HCT116 (cell line): Measurements from ENCODE around the gene SPA17. TPM values are rescaled to one million over a fixed set of nuclear protein-coding genes. Genes with fewer than 3 reads are reported as not detected.

ENCODE experiments used
- ATAC-seq: fragments of 200-7000 bp; cut with Tn5 transposase; 2 replicates; pipeline ENCODE4 v1.9.1; 2020; ENCODE audit warnings: mild to moderate bottlenecking, moderate library complexity
- BruUV-seq: library from RNA; stranded (reverse); fragments of 400-500 nt; replicated peaks from 2 replicates; lab custom pipeline; 2021; lab: Mats Ljungman, UMichigan
- CTCF ChIA-PET: fragments of 300-600 bp; sonication (Branson Sonifier 250); formaldehyde crosslinking; loops from one replicate; lab custom pipeline; 2021; ENCODE audit warnings: antibody characterized with exemption; lab: Charles Lee
- POLR2A ChIA-PET: fragments of 300-600, 350-600 bp; sonication (Branson Sonifier 250); formaldehyde crosslinking; loops from one replicate; lab custom pipeline; 2021; ENCODE audit warnings: antibody characterized with exemption; lab: Charles Lee
- RAD21 ChIA-PET, 2 experiments: fragments of 300-600 bp; sonication (Branson Sonifier 250); formaldehyde crosslinking; loops; one replicate each; lab custom pipeline; 2023; ENCODE audit warnings: low total read pairs in 2 of 2; ENCODE audit not compliant: uncharacterized antibody in 2 of 2, unreplicated experiment in 2 of 2, low non-redundant PET in 1 of 2; lab: Charles Lee
- DNase-seq: peaks from one replicate; pipeline ENCODE4 v3.0.0-alpha.2; 2010; ENCODE audit warnings: low read depth, low spot score
- H2AFZ ChIP-seq: fragments of 200-600 bp; shearing (Covaris generic), sonication (generic); 2 replicates; pipeline ENCODE4 v1.6.1; 2017; ENCODE audit warnings: low read depth, mixed run types, mixed read lengths, antibody characterized with exemption, low read length; ENCODE audit not compliant: poor library complexity, severe bottlenecking
- H3K27ac ChIP-seq: 2 replicates; pipeline ENCODE4 v1.5.1; 2012; ENCODE audit warnings: low read depth, low read length
- H3K27me3 ChIP-seq: fragments of 200-600 bp; sonication (generic); 2 replicates; pipeline ENCODE4 v1.6.1; 2016; ENCODE audit warnings: mixed run types, low read length, mixed read lengths; ENCODE audit not compliant: insufficient read depth
- H3K36me3 ChIP-seq, 2 experiments: fragments of 200-500 bp in 1 of 2; fragments of 200-600 bp in 1 of 2; sonication (Bioruptor generic) in 1 of 2; sonication (generic) in 1 of 2; 2 replicates each; pipeline versions ENCODE4 v1.5.1 to v1.6.1; 2014 to 2016; ENCODE audit warnings: low read length in 2 of 2, inconsistent platforms in 1 of 2, mixed read lengths in 1 of 2, mixed run types in 1 of 2; ENCODE audit not compliant: insufficient read depth in 2 of 2, control insufficient read depth in 1 of 2
- H3K4me1 ChIP-seq, 2 experiments: fragments of 200-600 bp in 1 of 2; sonication (generic) in 1 of 2; 2 replicates each; pipeline versions ENCODE4 v1.5.1 to v1.6.1; 2012 to 2017; ENCODE audit warnings: low read length in 2 of 2, inconsistent platforms in 1 of 2, mild to moderate bottlenecking in 1 of 2, mixed read lengths in 1 of 2, mixed run types in 1 of 2, moderate library complexity in 1 of 2; ENCODE audit not compliant: insufficient read depth in 2 of 2, control insufficient read depth in 1 of 2
- H3K4me2 ChIP-seq: fragments of 200-600 bp; sonication (generic); 2 replicates; pipeline ENCODE4 v1.6.1; 2017; ENCODE audit warnings: mixed run types, low read length, mixed read lengths
- H3K4me3 ChIP-seq, 2 experiments: fragments of 200-600 bp in 1 of 2; sonication (generic) in 1 of 2; replicated peaks in 1 of 2; 2 replicates each; pipeline ENCODE4 v1.5.1; 2011 to 2016; ENCODE audit warnings: low read length in 2 of 2, control low read depth in 1 of 2, low read depth in 1 of 2, mild to moderate bottlenecking in 1 of 2, mixed read lengths in 1 of 2, mixed run types in 1 of 2
- H3K79me2 ChIP-seq: fragments of 200-600 bp; sonication (generic); 2 replicates; pipeline ENCODE4 v1.6.1; 2017; ENCODE audit warnings: mild to moderate bottlenecking, mixed run types, low read length, moderate library complexity, mixed read lengths; ENCODE audit not compliant: insufficient read depth
- H3K9ac ChIP-seq: fragments of 200-600 bp; sonication (generic); 2 replicates; pipeline ENCODE4 v1.6.1; 2016; ENCODE audit warnings: low read length, mixed read lengths
- H3K9me2 ChIP-seq: fragments of 200-600 bp; sonication (generic), shearing (Covaris generic); 2 replicates; pipeline ENCODE4 v1.6.1; 2017; ENCODE audit warnings: mixed run types, mild to moderate bottlenecking, moderate library complexity; ENCODE audit not compliant: insufficient read depth
- H3K9me3 ChIP-seq, 2 experiments: fragments of 200-500 bp in 1 of 2; fragments of 200-600 bp in 1 of 2; sonication (Bioruptor generic) in 1 of 2; sonication (generic) in 1 of 2; 2 replicates each; pipeline ENCODE4 v1.6.1; 2014 to 2017; ENCODE audit warnings: low read length in 2 of 2, mixed read lengths in 2 of 2, inconsistent platforms in 1 of 2, low read depth in 1 of 2, mild to moderate bottlenecking in 1 of 2, mixed run types in 1 of 2, moderate library complexity in 1 of 2; ENCODE audit not compliant: control insufficient read depth in 1 of 2, insufficient read depth in 1 of 2
- H4K20me1 ChIP-seq: fragments of 200-600 bp; sonication (generic), shearing (Covaris generic); 2 replicates; pipeline ENCODE4 v1.6.1; 2017; ENCODE audit warnings: mixed run types, mild to moderate bottlenecking, moderate library complexity; ENCODE audit not compliant: insufficient read depth
- FOSL1 ChIP-seq: IDR thresholded peaks from 2 replicates; pipeline ENCODE4 v1.6.1; 2012; ENCODE audit warnings: low read depth
- intact Hi-C: fragments of 100-400 bp; cut with micrococcal nuclease; formaldehyde crosslinking; loops from 2 replicates; pipeline ENCODE4 v1.10.0; 2022
- total RNA-seq: library from RNA; stranded (reverse); gene quantifications from one replicate; pipeline ENCODE4 v1.2.1, GENCODE V29; 2021; ENCODE audit not compliant: unreplicated experiment
- TF ChIP-seq, protein P1 (sequence below), 3 experiments: fragments of 200-600 bp in 1 of 3; sonication (generic) in 1 of 3; IDR thresholded peaks in 2 of 3; conservative IDR thresholded peaks in 1 of 3; 2 replicates each; pipeline ENCODE4 v1.5.1; 2012 to 2017; ENCODE audit warnings: low read depth in 2 of 3, low read length in 2 of 3, antibody characterized with exemption in 1 of 3, borderline replicate concordance in 1 of 3, control low read depth in 1 of 3, mild to moderate bottlenecking in 1 of 3, mixed read lengths in 1 of 3, mixed run types in 1 of 3, moderate library complexity in 1 of 3; ENCODE audit not compliant: insufficient read depth in 1 of 3

The SPA17 gene
- total RNA-seq, 1 experiment from 2014 or later = 12.9 TPM

GRCh38 chr11:124745835-124746620 lies 72.3 kb downstream of the SPA17 start:
- Histone ChIP-seq H3K36me3 (no peaks in the 10 kb centered on the region), H3K9me2 (no peaks in the 10 kb centered on the region), H3K4me2 (peak overlapping the region; percentile 98), H3K4me1 (peaks cover 10 to 37% of the 10 kb centered on the region in 2 experiments), H3K4me3 (peak overlapping the region; percentile 56 to 63), H3K27ac (peak overlapping the region; percentile 56), H2AFZ (peak overlapping the region; percentile 48), H3K79me2 (0 out of 2 replicates have a peak, but pooled peaks cover 4% of the 10 kb centered on the region), H3K9ac (peak overlapping the region; percentile 56), H3K27me3 (no peaks in the 10 kb centered on the region), H3K9me3 (no peaks in the 10 kb centered on the region), H4K20me1 (no peaks in the 10 kb centered on the region)
- no peak for TF ChIP-seq FOSL1
- TF ChIP-seq, protein P1, sequence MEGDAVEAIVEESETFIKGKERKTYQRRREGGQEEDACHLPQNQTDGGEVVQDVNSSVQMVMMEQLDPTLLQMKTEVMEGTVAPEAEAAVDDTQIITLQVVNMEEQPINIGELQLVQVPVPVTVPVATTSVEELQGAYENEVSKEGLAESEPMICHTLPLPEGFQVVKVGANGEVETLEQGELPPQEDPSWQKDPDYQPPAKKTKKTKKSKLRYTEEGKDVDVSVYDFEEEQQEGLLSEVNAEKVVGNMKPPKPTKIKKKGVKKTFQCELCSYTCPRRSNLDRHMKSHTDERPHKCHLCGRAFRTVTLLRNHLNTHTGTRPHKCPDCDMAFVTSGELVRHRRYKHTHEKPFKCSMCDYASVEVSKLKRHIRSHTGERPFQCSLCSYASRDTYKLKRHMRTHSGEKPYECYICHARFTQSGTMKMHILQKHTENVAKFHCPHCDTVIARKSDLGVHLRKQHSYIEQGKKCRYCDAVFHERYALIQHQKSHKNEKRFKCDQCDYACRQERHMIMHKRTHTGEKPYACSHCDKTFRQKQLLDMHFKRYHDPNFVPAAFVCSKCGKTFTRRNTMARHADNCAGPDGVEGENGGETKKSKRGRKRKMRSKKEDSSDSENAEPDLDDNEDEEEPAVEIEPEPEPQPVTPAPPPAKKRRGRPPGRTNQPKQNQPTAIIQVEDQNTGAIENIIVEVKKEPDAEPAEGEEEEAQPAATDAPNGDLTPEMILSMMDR (IDR thresholded peaks at IDR 0.05 in 2 of 3, conservative IDR thresholded peaks at IDR 0.05 in 1 of 3; ENCODE audit: borderline replicate concordance in 1 of 3, insufficient read depth in 1 of 3, low read depth in 2 of 3, low read length in 2 of 3) = peak; percentile 10 to 32 (median 26); a peak in 3 of 6 replicates
- ChIA-PET CTCF (interaction anchor here (0.8 to 2.0 kb wide), 10 partner anchors 12 to 101 kb away, joined by 3 to 13 read pairs (median 4); partner anchors contain the start of genes ESAM, SIAE and SPA17), POLR2A (interaction anchor here (0.8 to 1.3 kb wide), 2 partner anchors 12 to 17 kb away, joined by 3 to 5 read pairs; no protein-coding TSS in a partner anchor), RAD21 (interaction anchor here (0.8 to 1.0 kb wide), 2 partner anchors 17 to 77 kb away, joined by 3 to 4 read pairs; partner anchors contain the start of gene ESAM (in 1 of the 2))
- intact Hi-C loops = loop anchor here (2.0 kb wide), 1 partner anchor 17 kb away; the partner anchor contains the start of gene ESAM
- ATAC-seq = peak; percentile 20; the same call in 1 of the 2 replicates
- TSS peak; percentile 69 for BruUV-seq
- no peak for DNase-seq
